LHCN-M2 (cell line): Measurements from ENCODE around the gene CNTNAP4. TPM values are rescaled to one million over a fixed set of nuclear protein-coding genes. Genes with fewer than 3 reads are reported as not detected.

Experiments used
- DNase-seq: peaks from one replicate; pipeline ENCODE4 v3.0.0-alpha.2; 2012; ENCODE audit warnings: low read depth
- total RNA-seq: library from RNA; depleted of rRNA; stranded (reverse); fragments of >200 nt; gene quantifications from 2 replicates; pipeline ENCODE4 v1.2.3, GENCODE V29; 2014

CNTNAP4 gene
- total RNA-seq, 1 experiment from 2014 or later = not detected

DNA sequence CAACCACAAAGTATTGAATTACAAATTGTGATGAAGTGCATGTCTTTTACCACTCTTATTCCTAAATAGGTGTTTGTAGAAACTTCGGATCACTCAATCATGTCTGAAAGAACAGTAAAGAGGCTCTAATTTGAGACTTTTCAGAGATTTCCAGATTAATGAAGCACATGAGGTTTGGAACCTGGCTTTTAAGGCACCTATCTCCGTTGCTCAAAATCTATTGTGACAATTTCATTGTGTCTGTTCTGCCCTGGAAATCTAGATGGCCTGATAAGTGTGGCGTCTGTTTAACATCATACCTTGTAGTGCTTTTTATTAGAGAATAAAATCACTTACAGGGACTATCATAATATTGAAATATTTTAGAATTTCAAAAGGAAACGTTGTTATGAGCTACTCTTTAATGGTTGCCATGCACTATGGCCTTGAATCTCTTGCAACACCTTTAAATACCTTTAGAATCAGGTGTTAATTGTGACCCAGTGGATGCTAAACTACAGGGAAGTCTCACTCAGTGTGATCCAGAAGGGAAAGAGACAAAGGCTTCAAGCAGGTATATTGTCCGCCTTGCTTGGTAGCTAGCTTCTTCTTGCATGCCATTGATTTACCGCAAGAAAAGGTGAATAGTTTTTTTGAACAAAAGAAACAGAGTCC is 210.3 kb downstream of the CNTNAP4 start:
- DNase-seq = no peak

GRCh38 chr16:76488065-76488417 is 210.8 kb downstream of the CNTNAP4 start:
- no peak for DNase-seq

DNA sequence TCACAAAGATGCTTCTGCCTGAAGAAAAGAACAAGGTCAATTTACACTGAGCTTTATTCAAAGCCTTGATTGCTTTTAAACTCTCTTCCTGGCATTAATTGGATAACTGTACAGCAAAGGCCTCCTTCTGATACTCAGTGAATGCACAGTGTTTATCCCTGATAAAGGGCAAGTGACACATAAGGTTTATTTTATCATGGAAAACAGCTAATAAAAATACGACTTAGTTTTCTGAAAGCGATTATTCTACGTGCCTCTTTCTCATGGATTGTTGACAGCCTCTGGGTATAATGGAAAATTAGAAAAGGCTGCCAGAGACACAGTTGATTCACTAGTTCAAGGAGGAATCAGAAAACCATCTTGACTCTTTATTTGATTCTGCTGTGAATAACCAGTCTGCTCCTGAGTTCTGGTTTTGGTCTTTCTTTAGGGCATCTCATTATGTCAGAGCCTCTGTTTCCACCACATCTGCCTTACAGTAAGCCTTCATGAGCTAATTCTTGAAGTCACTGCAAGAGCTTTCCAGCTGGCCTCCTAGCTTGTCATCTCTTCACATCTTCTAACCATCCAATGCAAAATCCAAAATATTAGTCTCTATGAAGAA is 212.9 kb downstream of the CNTNAP4 start:
- no peak for DNase-seq

DNA sequence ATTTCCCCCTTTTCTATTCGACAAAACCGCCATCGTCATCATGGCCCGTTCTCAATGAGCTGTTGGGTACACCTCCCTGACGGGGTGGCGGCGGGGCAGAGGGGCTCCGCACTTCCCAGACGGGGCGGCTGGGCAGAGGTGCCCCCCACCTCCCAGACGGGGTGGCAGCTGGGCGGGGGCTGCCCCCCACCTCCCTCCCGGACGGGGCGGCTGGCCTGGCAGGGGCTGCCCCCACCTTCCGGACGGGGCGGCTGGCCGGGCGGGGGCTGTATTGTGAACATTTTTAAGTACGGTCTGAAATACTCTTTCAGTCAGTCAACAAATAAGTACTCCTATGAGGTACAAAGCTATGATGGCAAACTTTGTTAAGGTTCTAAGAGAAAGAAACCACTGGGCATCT is 222.8 kb downstream of the CNTNAP4 start:
- no peak for DNase-seq

DNA sequence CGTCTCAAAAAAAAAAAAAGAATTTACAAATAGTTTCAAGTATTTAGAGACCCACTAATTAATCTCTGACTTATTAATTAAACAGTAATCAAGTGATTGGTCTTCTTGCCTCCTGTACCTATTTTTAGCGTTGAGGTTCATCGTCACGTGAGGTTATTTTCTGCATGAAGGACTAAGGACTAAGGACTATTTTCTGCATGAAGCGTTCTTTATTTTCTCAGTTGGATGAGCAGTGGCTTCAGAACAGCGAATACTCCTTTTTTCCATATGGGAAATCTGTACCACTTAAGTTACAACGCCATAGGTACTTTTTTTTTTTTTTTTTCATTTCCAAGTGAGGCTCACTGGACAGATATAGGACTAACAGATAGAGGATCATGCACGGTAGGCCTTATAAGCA is 224.9 kb downstream of the CNTNAP4 start:
- DNase-seq = no peak

DNA sequence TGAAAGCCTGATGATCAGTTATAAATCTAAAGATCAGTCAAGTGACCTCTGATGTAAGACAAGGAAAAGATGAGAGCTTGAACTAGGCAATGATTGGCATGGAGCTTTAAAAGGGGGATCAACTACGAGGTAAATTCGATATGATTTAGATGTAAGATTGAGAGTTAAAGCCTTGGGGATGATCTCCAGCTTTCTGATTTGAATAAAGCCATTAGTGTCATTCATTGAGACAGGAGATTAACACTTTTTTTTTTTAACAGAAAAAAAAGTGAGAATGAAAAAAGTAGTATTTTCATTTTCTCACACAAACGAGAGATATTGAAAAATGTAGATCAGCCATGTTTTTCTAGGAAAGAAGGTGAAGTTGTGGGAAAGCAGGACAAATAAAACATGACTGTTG is 225.4 kb downstream of the CNTNAP4 start:
- DNase-seq = no peak

DNA sequence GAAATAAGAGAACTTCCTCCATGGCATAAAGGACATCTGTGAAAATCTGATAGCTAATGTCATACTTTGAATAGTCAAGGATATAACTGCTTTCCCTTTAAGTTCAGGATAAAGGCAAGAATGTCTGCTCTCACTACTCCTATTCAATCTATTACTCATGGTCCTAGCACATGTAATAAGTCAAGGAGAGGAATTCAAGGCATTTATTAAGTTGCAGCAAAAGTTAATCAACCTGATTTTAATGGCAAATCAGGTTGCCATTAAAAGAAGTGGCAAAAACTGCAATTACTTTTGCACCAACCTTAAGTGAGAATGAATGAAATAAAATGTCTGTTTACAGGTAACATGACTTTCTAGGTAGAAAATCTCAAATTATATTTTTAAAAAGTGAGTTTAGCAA is 225.9 kb downstream of the CNTNAP4 start:
- no peak for DNase-seq

- DNase-seq = no peak
Measured at GRCh38 chr16:76511203-76511602, 234.0 kb downstream of the CNTNAP4 start.

GRCh38 chr16:76518781-76519180 is 241.6 kb downstream of the CNTNAP4 start:
- DNase-seq = no peak

DNA sequence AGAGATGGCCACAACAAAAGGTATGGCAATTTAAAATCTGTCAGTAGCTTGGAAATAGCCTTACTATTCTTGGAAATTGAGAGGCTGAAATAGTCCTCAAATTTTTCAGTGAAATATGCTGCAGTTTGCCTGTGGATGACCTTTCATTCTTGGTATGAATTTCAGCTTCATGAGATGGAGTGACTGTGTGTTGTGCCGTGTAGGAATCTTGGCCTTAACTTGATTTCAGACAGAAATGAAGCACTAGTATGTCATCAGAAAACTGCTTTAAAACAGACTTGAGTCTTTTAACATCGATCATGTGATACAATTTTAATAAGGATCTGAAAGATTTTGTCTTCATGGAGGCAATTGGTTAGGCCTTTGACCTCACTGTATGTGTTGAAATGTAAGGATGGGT is 247.2 kb downstream of the CNTNAP4 start:
- no peak for DNase-seq

GRCh38 chr16:76524769-76525168 is 247.6 kb downstream of the CNTNAP4 start:
- no peak for DNase-seq

GRCh38 chr16:76527244-76527643 is 250.0 kb downstream of the CNTNAP4 start:
- no peak for DNase-seq

DNA sequence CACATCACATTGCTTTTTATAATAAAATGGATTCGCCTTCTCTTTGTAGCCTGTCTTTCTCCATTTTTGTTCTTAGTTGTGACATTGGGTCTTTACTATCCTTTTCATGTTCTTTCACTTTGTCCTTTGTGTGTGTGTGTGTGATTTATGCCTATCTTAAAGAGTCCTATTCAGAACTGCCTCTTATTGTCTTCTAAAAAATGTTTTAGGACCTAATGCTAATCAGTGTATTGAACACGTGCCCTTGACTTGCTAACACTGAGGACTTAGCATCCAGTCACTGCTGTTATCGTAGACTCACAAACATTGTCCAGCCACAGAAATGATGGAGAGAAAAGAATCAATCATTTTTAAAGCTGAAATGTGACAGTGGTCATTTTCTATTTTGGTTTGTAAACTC is 251.9 kb downstream of the CNTNAP4 start:
- DNase-seq = no peak

- DNase-seq = no peak
Measured at GRCh38 chr16:76531236-76531635, 254.0 kb downstream of the CNTNAP4 start.

DNA sequence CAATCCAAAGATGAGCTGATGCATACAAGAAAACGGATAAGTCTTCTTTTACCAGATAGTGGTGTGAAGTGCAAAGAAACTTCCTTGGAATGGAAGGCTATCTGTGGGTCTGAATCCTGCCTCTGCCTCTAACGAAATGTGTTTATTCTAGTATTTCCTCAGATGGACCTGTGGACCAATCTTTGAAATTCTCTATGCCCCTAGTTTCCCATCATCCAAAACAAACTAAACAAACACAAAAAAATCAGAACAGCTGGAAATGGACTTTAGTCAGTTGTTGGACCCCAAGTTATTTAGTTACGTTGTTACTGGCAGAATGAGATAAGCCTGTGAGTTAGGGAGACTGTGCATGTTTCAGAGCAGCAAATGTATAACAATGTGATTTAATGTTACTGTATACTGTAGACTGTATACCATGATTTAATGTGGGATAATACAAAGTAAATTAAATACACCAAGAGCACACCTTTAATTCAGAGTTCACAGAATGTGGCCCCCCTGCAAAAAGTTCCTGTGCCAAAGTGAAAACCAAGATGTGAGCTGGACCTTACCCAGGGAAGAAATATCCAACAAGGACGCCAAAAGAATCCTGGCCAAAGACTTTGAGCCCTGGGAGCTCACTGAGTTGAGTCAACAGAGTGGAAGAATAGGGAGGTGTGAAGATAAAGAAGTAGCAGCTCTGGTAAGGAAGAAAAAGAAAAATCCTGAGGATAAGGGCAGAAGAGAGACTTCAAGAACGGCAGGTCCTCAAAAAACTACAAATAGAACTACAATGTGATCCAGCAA is 255.2 kb downstream of the CNTNAP4 start:
- no peak for DNase-seq

DNA sequence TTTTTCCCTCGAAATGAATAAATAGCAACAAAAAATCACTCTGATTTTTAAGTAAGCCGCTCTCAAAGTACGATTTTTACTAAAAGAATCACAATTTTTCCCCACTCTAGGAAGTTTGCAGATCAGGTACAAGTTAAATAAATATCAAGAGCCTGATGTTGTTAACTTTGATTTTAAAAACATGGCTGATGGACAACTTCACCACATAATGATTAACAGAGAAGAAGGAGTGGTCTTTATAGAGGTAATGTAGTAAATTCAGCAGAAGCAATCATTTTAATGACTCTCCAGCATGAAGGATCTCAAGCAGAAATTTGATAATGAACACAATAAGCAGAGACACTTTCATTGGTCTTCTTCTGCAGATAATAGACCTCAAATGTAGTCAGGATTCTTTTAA is 262.4 kb downstream of the CNTNAP4 start:
- DNase-seq = no peak

GRCh38 chr16:76541070-76541469 is 263.9 kb downstream of the CNTNAP4 start:
- DNase-seq = no peak

GRCh38 chr16:76565542-76565941 is 288.3 kb downstream of the CNTNAP4 start:
- DNase-seq = no peak

DNA sequence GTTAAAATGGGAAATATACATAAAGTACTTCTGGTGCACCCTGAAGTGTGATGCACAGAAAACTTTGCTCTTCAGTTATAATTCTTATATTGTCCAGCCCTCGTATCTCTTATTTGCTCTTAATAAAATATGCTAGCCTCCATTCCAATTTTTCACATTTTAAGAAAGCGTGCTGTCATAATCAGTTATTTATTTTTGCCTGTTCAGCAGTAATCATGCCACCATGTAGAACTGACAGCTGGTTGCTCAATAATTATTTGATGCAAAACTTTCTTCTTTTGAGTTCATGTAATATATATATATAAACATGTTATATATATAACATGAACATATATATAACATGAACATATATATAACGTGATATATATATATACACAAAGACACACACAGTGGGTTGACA is 294.6 kb downstream of the CNTNAP4 start:
- DNase-seq = no peak

DNA sequence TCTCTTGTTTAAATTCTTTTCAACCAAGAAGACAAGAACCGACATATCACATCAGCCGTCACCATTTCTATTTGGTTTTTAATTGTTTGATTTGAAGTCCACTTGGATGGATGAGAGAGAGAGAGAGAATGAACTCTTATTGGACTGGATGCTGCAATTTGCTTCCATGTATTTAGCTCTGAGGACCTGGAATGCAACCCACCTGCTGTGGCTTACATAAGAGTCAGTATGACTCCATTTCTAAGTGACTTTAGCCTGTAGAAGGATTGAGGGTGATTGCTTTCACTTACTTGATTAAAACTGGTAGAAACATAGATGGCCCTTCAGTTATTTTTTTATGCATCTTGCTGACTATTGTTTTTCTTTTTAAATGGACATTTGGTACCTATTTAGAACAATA is 296.1 kb downstream of the CNTNAP4 start:
- DNase-seq = no peak

DNA sequence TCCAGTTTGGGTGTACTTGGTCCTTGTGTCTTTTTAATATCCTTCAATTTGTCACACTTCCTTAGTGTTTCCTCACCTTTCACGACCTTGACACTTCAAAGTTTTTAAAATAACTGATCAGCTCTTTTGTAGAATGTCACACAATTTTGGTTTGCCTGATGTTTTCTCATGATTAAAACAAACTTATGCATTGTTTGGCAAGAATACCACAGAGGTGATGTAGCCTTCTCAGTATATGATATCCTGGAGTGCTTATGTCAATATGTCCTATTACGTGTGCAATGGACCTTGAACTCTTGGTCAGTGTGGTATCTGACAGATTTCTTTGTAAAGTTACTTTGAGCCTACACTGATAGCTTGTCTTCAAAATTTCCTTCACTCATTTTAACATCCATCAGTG is 297.4 kb downstream of the CNTNAP4 start:
- DNase-seq = no peak

- no peak for DNase-seq
Measured at GRCh38 chr16:76576526-76576925, 299.3 kb downstream of the CNTNAP4 start.

GRCh38 chr16:76577003-76577402 is 299.8 kb downstream of the CNTNAP4 start:
- no peak for DNase-seq
